ENCODE results near the gene TBCC.

DNA sequence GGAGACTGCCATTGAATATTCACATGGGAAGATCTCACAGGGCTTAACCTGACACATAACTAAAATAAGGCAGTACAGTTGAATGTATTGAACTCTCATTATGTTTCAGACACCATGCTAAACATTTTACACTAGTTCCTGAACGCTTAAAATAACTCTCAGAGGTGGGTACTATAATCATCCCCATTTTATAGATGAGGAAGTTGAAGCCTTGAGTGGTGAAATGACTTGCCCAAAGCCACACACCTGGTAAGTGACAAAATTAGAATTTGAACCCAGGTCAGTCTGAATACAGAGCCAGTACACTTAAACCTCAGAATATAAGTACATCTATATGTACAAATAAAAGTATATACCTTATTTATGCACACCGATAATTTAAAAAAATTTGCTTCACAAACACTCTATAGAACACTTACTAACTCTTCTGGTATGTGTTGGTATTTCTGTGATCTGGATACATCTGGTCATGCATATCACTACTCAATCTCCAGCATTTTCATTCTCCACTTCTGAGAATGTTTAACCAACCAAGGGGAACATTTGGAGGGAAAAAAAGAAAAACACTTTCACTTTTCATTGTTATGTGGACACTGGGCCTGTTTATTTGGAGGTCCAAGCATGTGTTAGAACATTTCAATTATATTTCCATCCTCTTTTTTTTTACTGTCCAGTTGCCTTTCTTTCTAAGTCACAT lies 31.4 kb upstream of the TBCC start:
- TF ChIP-seq GATA2 (IDR thresholded peaks at IDR 0.05; ENCODE audit: low read depth, low read length) (no peak), GATA3 (IDR thresholded peaks at IDR 0.05; ENCODE audit: low read depth, low read length) (no peak)

All from SH-SY5Y (cell line).